ENCODE measurements around the gene EPB41. TPM values are rescaled to one million over a fixed set of nuclear protein-coding genes. Genes with fewer than 3 reads are reported as not detected.
A peak's percentile ranks its signal among the peaks of the same experiment; 100 is the strongest.

Gene EPB41
- total RNA-seq, 2 donors from 2014 or later: 65.4 to 74.0 TPM

GRCh38 chr1:28905921-28906666 lies 8.3 kb upstream of the EPB41 start:
- H3K4me3 ChIP-seq: no peak overlapping the region
- no peaks in the 10 kb centered on the region for H3K36me3 ChIP-seq
- H3K9ac ChIP-seq (ENCODE audit: low read depth in 2 of 2, low read length in 2 of 2): no peak overlapping the region
- intact Hi-C loops (cut with DNase I): no loop called here
- TF ChIP-seq CTCF (IDR thresholded peaks at IDR 0.05): no peak
- H3K4me1 ChIP-seq: no peaks in the 10 kb centered on the region
- no peaks in the 10 kb centered on the region for H3K27me3 ChIP-seq
- H3K27ac ChIP-seq: no peak overlapping the region
- no peak for DNase-seq
- H3K9me3 ChIP-seq: no peaks in the 10 kb centered on the region

GRCh38 chr1:28909198-28909597 lies 5.2 kb upstream of the EPB41 start:
- Histone ChIP-seq H3K27me3 (no peaks in the 10 kb centered on the region), H3K4me3 (no peak overlapping the region), H3K4me1 (no peaks in the 10 kb centered on the region), H3K27ac (no peak overlapping the region), H3K36me3 (no peaks in the 10 kb centered on the region), H3K9ac (ENCODE audit: low read depth in 2 of 2, low read length in 2 of 2) (no peak overlapping the region), H3K9me3 (no peaks in the 10 kb centered on the region)
- no peak for DNase-seq
- intact Hi-C loops (cut with DNase I): no loop called here
- TF ChIP-seq CTCF (IDR thresholded peaks at IDR 0.05): no peak

GRCh38 chr1:28910379-28911115 lies 3.8 kb upstream of the EPB41 start:
- TF ChIP-seq CTCF (IDR thresholded peaks at IDR 0.05): no peak
- Histone ChIP-seq H3K27me3 (no peaks in the 10 kb centered on the region), H3K4me3 (no peak overlapping the region), H3K9ac (ENCODE audit: low read depth in 2 of 2, low read length in 2 of 2) (no peak overlapping the region), H3K9me3 (no peaks in the 10 kb centered on the region), H3K4me1 (no peaks in the 10 kb centered on the region), H3K36me3 (no peaks in the 10 kb centered on the region), H3K27ac (no peak overlapping the region)
- no peak for DNase-seq
- intact Hi-C loops (cut with DNase I): no loop called here

GRCh38 chr1:28913786-28914227 lies 562 bp upstream of the EPB41 start:
- intact Hi-C loops (cut with DNase I): no loop called here
- no peak for DNase-seq
- H3K4me3 ChIP-seq: peak overlapping the region; percentile 87
- no peaks in the 10 kb centered on the region for H3K4me1 ChIP-seq
- H3K27ac ChIP-seq: no peak overlapping the region
- no peak for TF ChIP-seq CTCF (IDR thresholded peaks at IDR 0.05)
- no peaks in the 10 kb centered on the region for H3K27me3 ChIP-seq
- no peaks in the 10 kb centered on the region for H3K9me3 ChIP-seq
- H3K36me3 ChIP-seq: no peaks in the 10 kb centered on the region
- H3K9ac ChIP-seq (ENCODE audit: low read depth in 2 of 2, low read length in 2 of 2): peak overlapping the region; percentile 51 to 72

GRCh38 chr1:28915031-28915895 lies 894 bp downstream of the EPB41 start:
- Histone ChIP-seq H3K36me3 (no peaks in the 10 kb centered on the region), H3K27me3 (no peaks in the 10 kb centered on the region), H3K9me3 (no peaks in the 10 kb centered on the region), H3K9ac (ENCODE audit: low read depth in 2 of 2, low read length in 2 of 2) (peak overlapping the region; percentile 67 to 86), H3K4me3 (peak overlapping the region; percentile 87), H3K4me1 (no peaks in the 10 kb centered on the region), H3K27ac (no peak overlapping the region)
- TF ChIP-seq CTCF (IDR thresholded peaks at IDR 0.05): no peak
- DNase-seq: peak; percentile 38
- intact Hi-C loops (cut with DNase I): no loop called here

Measured in colonic mucosa (tissue), 4 donors.